ENCODE measurements around the gene PTPRG. TPM values are rescaled to one million over a fixed set of nuclear protein-coding genes. Genes with fewer than 3 reads are reported as not detected.

The PTPRG gene
- total RNA-seq, 1 donor from 2014 or later = 77.2 TPM

DNA sequence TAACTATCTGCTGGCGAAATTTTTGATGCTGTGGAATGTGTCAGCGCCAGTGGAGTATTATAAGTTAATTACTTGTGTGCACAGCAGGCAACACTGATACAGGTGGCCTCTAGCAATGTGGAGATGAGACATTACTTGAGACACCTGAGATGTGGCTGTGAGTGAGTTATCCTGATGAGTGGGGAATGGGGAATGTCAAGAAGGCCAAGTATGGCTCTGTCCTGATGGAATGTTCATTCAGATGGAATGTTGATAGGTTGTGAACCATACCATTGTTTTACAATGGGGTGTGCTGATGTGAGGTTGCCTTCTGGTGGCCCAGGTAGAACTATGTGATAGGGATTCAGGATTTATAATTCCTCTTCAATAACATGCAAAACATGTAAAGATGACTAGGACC, 404.8 kb downstream of the PTPRG start:
- H3K4me3 Mint-ChIP-seq = no peak overlapping the region
- no peak for DNase-seq (ENCODE audit: extremely low spot score, unreplicated experiment)

GRCh38 chr3:61967019-61967418, 405.6 kb downstream of the PTPRG start:
- H3K36me3 Mint-ChIP-seq = no peaks in the 10 kb centered on the region
- H3K27me3 Mint-ChIP-seq = no peaks in the 10 kb centered on the region
- TF ChIP-seq, protein P1, sequence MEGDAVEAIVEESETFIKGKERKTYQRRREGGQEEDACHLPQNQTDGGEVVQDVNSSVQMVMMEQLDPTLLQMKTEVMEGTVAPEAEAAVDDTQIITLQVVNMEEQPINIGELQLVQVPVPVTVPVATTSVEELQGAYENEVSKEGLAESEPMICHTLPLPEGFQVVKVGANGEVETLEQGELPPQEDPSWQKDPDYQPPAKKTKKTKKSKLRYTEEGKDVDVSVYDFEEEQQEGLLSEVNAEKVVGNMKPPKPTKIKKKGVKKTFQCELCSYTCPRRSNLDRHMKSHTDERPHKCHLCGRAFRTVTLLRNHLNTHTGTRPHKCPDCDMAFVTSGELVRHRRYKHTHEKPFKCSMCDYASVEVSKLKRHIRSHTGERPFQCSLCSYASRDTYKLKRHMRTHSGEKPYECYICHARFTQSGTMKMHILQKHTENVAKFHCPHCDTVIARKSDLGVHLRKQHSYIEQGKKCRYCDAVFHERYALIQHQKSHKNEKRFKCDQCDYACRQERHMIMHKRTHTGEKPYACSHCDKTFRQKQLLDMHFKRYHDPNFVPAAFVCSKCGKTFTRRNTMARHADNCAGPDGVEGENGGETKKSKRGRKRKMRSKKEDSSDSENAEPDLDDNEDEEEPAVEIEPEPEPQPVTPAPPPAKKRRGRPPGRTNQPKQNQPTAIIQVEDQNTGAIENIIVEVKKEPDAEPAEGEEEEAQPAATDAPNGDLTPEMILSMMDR (conservative IDR thresholded peaks at IDR 0.05) = no peak
- DNase-seq (ENCODE audit: extremely low spot score, unreplicated experiment) = no peak
- peaks cover 17% of the 10 kb centered on the region for H3K4me1 Mint-ChIP-seq (ENCODE audit: unreplicated experiment)
- H3K27ac Mint-ChIP-seq = no peak overlapping the region
- H3K4me3 Mint-ChIP-seq = no peak overlapping the region
- H3K9me3 Mint-ChIP-seq = no peaks in the 10 kb centered on the region

More for the DNA sequence above, 404.8 kb downstream of the PTPRG start:
- Mint-ChIP-seq H3K4me1 (ENCODE audit: unreplicated experiment) (peaks cover 15% of the 10 kb centered on the region), H3K36me3 (no peaks in the 10 kb centered on the region), H3K9me3 (no peaks in the 10 kb centered on the region), H3K27me3 (no peaks in the 10 kb centered on the region), H3K27ac (no peak overlapping the region)
- TF ChIP-seq, protein P1 (conservative IDR thresholded peaks at IDR 0.05) = no peak

DNA sequence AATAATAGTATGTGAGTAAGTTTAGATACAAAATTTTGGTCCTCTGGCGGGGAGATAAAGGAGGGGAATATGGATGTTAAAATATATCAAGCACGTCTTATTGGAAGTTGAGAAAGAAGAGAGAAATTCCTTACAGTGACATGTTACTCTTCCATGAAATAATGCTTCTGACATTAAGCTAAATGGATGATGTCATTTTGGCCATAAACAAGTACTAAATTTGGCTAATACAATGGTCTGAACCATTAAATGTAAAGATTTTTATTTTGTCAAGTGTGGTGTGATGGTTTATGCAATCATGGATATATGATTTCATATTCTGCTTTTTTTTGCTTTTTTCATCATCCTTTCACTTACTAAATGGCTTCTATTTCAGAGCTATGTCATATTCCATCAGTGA, 406.6 kb downstream of the PTPRG start:
- H3K27ac Mint-ChIP-seq = no peak overlapping the region
- TF ChIP-seq, protein P1 (conservative IDR thresholded peaks at IDR 0.05) = no peak
- no peaks in the 10 kb centered on the region for H3K36me3 Mint-ChIP-seq
- H3K27me3 Mint-ChIP-seq = no peaks in the 10 kb centered on the region
- peaks cover 19% of the 10 kb centered on the region for H3K4me1 Mint-ChIP-seq (ENCODE audit: unreplicated experiment)
- H3K9me3 Mint-ChIP-seq = no peaks in the 10 kb centered on the region
- H3K4me3 Mint-ChIP-seq = no peak overlapping the region
- no peak for DNase-seq (ENCODE audit: extremely low spot score, unreplicated experiment)

DNA sequence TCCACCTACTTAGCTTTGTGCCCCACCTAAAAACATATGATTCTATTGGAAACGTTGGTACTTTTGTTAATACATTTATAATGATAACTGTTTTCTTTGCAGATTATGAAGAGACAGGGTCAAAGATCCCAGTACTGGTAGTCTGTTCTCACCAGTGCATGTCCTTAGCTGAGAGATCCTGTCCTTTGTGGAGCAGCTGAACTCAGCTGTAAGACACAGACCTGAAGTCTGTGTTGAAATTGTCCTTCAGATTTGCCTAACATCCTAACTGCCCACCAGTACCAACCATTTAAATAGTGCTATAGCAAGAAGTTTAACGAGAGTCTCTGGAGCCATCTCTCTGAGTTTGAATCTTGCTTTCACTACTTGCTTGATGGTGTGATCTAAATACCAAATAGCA, 413.3 kb downstream of the PTPRG start:
- H3K27me3 Mint-ChIP-seq = no peaks in the 10 kb centered on the region
- peaks cover 14% of the 10 kb centered on the region for H3K4me1 Mint-ChIP-seq (ENCODE audit: unreplicated experiment)
- no peaks in the 10 kb centered on the region for H3K9me3 Mint-ChIP-seq
- H3K4me3 Mint-ChIP-seq = no peak overlapping the region
- DNase-seq (ENCODE audit: extremely low spot score, unreplicated experiment) = no peak
- TF ChIP-seq, protein P1 (conservative IDR thresholded peaks at IDR 0.05) = no peak
- H3K27ac Mint-ChIP-seq = no peak overlapping the region
- H3K36me3 Mint-ChIP-seq = no peaks in the 10 kb centered on the region

GRCh38 chr3:61975199-61975598, 413.8 kb downstream of the PTPRG start:
- H3K36me3 Mint-ChIP-seq = no peaks in the 10 kb centered on the region
- no peaks in the 10 kb centered on the region for H3K9me3 Mint-ChIP-seq
- no peaks in the 10 kb centered on the region for H3K27me3 Mint-ChIP-seq
- H3K27ac Mint-ChIP-seq = no peak overlapping the region
- no peak overlapping the region for H3K4me3 Mint-ChIP-seq
- no peak for DNase-seq (ENCODE audit: extremely low spot score, unreplicated experiment)
- peaks cover 19% of the 10 kb centered on the region for H3K4me1 Mint-ChIP-seq (ENCODE audit: unreplicated experiment)
- TF ChIP-seq, protein P1 (conservative IDR thresholded peaks at IDR 0.05) = no peak

DNA sequence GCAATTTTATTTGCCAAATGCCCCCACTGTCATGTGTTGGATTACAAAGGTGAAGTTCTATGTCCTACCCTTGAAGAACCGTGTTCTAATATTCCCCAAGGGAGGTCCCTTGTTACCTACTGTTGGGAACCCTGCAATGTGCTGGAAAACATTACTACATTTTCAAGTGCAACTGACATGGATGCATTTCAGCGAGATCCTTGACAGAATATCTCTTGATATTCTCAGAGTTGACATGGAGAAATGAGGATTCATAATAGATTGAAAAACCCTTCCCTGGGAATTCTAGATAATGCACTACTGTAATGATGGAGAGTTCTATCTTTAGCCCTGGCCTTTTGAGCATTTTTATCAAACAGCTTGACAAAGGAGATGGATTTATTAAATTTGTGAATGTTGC, 414.6 kb downstream of the PTPRG start:
- no peak for DNase-seq (ENCODE audit: extremely low spot score, unreplicated experiment)
- peaks cover 24% of the 10 kb centered on the region for H3K4me1 Mint-ChIP-seq (ENCODE audit: unreplicated experiment)

More for the DNA sequence above, 414.6 kb downstream of the PTPRG start:
- H3K9me3 Mint-ChIP-seq = no peaks in the 10 kb centered on the region
- no peaks in the 10 kb centered on the region for H3K36me3 Mint-ChIP-seq
- TF ChIP-seq, protein P1 (conservative IDR thresholded peaks at IDR 0.05) = no peak
- H3K27me3 Mint-ChIP-seq = no peaks in the 10 kb centered on the region
- H3K27ac Mint-ChIP-seq = no peak overlapping the region
- no peak overlapping the region for H3K4me3 Mint-ChIP-seq

Measured in type B pancreatic cell (in vitro differentiated cells).